Esophagus muscularis mucosa (tissue), 4 donors: ENCODE data around the gene SFTA2.

ENCODE experiments used
- EP300 ChIP-seq: sonication (generic); formaldehyde crosslinking; IDR thresholded peaks from one replicate; pipeline ENCODE4 v1.6.1; 2017; ENCODE audit warnings: antibody characterized with exemption
- POLR2A ChIP-seq: fragments of 450-650 bp; IDR thresholded peaks from one replicate; pipeline ENCODE4 v1.6.1; 2017; ENCODE audit warnings: antibody characterized with exemption, moderate library complexity, mild to moderate bottlenecking, low read depth
- POLR2AphosphoS5 ChIP-seq, 2 donors: sonication (generic); formaldehyde crosslinking; IDR thresholded peaks; one replicate each; pipeline ENCODE4 v1.6.1; 2017; ENCODE audit warnings: antibody characterized with exemption in 2 of 2
- TF ChIP-seq, protein P1 (sequence below), 3 experiments: fragments of 200-600 bp in 2 of 3; fragments of 450-650 bp in 1 of 3; sonication (generic) in 2 of 3; IDR thresholded peaks; one replicate each; pipeline ENCODE4 v1.5.1; 2017 to 2019; ENCODE audit warnings: antibody characterized with exemption in 3 of 3, mild to moderate bottlenecking in 2 of 3, moderate library complexity in 1 of 3

DNA sequence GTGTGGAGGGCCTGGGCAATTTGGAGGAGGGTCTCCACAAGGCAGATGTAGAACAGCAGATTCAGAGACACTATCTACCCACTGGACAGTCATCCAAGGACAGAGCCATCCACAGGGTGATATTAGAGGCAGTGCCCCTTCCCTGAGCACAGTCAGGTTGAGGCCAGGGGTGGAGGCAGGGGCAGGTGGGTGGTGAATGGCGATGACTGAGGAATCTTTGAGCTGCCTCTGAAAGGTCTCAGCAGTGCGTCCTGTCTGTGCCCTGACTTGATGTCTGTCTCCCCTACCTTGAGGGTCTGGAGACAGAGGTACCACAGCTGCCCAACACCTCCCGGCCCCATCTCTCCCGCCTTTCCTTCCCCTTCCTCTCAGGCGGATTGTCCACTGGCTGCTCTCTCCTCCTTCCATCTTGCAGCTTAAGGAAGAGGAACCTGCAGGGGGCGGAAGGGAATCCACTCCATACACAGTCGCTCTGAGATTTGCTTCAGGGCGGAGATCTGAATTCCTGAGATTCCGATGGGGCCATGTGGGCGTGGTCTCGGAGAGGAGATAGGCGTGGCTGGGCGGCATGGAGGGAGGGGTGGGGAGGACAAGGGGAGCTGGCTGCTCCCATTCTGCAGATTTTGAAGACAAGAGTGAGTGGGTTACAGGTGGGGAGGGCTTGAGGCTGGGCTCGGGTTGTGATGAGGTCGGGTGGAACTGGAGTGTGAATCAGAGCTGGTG lies 10.5 kb upstream of the SFTA2 start:
- TF ChIP-seq POLR2A (no peak), EP300 (no peak), POLR2AphosphoS5 (IDR thresholded peaks at IDR 0.05) (no peak)
- TF ChIP-seq, protein P1, sequence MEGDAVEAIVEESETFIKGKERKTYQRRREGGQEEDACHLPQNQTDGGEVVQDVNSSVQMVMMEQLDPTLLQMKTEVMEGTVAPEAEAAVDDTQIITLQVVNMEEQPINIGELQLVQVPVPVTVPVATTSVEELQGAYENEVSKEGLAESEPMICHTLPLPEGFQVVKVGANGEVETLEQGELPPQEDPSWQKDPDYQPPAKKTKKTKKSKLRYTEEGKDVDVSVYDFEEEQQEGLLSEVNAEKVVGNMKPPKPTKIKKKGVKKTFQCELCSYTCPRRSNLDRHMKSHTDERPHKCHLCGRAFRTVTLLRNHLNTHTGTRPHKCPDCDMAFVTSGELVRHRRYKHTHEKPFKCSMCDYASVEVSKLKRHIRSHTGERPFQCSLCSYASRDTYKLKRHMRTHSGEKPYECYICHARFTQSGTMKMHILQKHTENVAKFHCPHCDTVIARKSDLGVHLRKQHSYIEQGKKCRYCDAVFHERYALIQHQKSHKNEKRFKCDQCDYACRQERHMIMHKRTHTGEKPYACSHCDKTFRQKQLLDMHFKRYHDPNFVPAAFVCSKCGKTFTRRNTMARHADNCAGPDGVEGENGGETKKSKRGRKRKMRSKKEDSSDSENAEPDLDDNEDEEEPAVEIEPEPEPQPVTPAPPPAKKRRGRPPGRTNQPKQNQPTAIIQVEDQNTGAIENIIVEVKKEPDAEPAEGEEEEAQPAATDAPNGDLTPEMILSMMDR (IDR thresholded peaks at IDR 0.05), result peak in 2 of 3 experiments; percentile 14 to 37
